Chondrocyte (in vitro differentiated cells): ENCODE results near the gene FILIP1L. TPM values are rescaled to one million over a fixed set of nuclear protein-coding genes. Genes with fewer than 3 reads are reported as not detected.
"Not testable (repeated sequence)": the region's sequence is repeated elsewhere in the genome, so short reads cannot be mapped to it uniquely, and the experiment has no call there.

Source experiments
- DNase-seq: peaks from one replicate; pipeline ENCODE4 v3.0.0; 2021; ENCODE audit warnings: mixed read lengths, low spot score
- H3K27ac Mint-ChIP-seq: one replicate; pipeline ENCODE4 v1.8.0; 2021; ENCODE audit warnings: mild to moderate bottlenecking, moderate library complexity, mixed read lengths; ENCODE audit not compliant: unreplicated experiment
- H3K27me3 Mint-ChIP-seq: 2 replicates; pipeline ENCODE4 v1.8.0; 2021; ENCODE audit warnings: low read depth, mixed read lengths
- H3K36me3 Mint-ChIP-seq: 2 replicates; pipeline ENCODE4 v1.8.0; 2021; ENCODE audit warnings: low read depth, mixed read lengths
- H3K4me1 Mint-ChIP-seq: 2 replicates; pipeline ENCODE4 v1.8.0; 2021; ENCODE audit warnings: low read depth, mild to moderate bottlenecking, mixed read lengths
- H3K4me3 Mint-ChIP-seq: one replicate; pipeline ENCODE4 v1.8.0; 2021; ENCODE audit warnings: mild to moderate bottlenecking, moderate library complexity, mixed read lengths; ENCODE audit not compliant: unreplicated experiment
- H3K9me3 Mint-ChIP-seq: 2 replicates; pipeline ENCODE4 v1.8.0; 2021; ENCODE audit warnings: low read depth, mixed read lengths
- total RNA-seq: library from RNA; stranded (reverse); gene quantifications from 3 replicates; pipeline ENCODE4 v1.2.1, GENCODE V29; 2021
- TF ChIP-seq, protein P1 (sequence below): fragments of 200-600 bp; sonication (generic); IDR thresholded peaks from 2 replicates; pipeline ENCODE4 v1.5.0; 2021; ENCODE audit warnings: antibody characterized with exemption, mild to moderate bottlenecking, moderate library complexity

Gene FILIP1L
- total RNA-seq, 1 donor from 2014 or later: 122 TPM

DNA sequence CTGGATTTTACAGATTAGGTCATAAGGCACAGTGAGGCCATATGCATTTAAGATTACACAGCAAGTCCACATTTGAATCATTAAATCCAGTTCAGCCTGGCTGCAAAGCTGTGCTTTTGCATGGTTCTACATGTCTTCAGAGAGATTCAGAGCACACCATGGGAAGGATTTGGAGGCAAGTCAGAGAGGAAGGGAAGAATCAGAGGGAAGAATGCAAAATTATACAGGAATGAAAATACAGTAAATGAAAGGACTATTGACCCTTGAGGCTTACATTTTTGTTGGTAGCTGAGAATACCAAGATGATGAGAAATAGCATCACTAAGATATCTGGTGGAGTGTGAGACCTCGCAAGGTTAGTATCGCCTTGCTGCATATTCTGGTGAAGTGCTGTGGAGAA, 13.9 kb downstream of the FILIP1L start:
- peaks cover 3% of the 10 kb centered on the region for H3K9me3 Mint-ChIP-seq
- no peak overlapping the region for H3K4me3 Mint-ChIP-seq
- no peak for DNase-seq
- peaks cover 78% of the 10 kb centered on the region for H3K4me1 Mint-ChIP-seq
- H3K27ac Mint-ChIP-seq: peak overlapping the region; percentile 9
- no peaks in the 10 kb centered on the region for H3K27me3 Mint-ChIP-seq
- peaks cover 4% of the 10 kb centered on the region for H3K36me3 Mint-ChIP-seq
- TF ChIP-seq, protein P1, sequence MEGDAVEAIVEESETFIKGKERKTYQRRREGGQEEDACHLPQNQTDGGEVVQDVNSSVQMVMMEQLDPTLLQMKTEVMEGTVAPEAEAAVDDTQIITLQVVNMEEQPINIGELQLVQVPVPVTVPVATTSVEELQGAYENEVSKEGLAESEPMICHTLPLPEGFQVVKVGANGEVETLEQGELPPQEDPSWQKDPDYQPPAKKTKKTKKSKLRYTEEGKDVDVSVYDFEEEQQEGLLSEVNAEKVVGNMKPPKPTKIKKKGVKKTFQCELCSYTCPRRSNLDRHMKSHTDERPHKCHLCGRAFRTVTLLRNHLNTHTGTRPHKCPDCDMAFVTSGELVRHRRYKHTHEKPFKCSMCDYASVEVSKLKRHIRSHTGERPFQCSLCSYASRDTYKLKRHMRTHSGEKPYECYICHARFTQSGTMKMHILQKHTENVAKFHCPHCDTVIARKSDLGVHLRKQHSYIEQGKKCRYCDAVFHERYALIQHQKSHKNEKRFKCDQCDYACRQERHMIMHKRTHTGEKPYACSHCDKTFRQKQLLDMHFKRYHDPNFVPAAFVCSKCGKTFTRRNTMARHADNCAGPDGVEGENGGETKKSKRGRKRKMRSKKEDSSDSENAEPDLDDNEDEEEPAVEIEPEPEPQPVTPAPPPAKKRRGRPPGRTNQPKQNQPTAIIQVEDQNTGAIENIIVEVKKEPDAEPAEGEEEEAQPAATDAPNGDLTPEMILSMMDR: no peak

DNA sequence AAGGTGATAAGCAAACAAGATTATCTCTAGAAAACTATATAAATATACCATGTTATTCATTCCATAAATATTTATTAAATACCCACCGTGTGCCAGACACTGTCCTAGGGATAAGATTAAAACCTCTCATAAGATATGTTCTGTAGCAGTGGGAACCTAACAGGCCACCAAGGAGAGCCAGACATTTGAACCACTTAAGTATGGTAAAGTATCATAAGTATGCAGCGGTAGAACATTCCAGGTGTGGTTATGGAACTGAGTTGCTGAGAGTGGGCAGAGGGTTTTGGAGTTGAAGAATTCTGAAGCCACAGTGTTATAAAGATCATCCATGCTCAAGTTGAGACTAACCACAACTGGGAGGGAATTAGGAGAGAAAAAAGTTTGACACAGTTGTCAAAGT, 14.7 kb downstream of the FILIP1L start:
- H3K27ac Mint-ChIP-seq: peak overlapping the region; percentile 52
- H3K27me3 Mint-ChIP-seq: no peaks in the 10 kb centered on the region
- TF ChIP-seq, protein P1: no peak
- peaks cover 3% of the 10 kb centered on the region for H3K9me3 Mint-ChIP-seq
- no peak for DNase-seq
- H3K4me3 Mint-ChIP-seq: no peak overlapping the region
- H3K4me1 Mint-ChIP-seq: peaks cover 70% of the 10 kb centered on the region
- peaks cover 4% of the 10 kb centered on the region for H3K36me3 Mint-ChIP-seq

DNA sequence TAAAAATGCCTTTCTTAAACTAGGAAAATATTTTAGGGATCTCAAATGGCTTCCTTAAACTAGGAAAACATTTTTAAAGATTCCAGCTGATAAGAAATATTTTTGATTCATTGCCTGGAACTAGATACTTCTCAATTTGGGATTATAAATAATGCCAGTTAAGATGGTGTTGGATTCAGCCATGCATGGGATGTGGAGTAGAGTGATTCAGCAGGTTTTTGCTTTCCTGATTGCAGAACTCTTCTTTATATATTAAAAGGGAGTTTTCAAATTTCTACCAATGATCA, 15.6 kb downstream of the FILIP1L start:
- Mint-ChIP-seq H3K27me3 (no peaks in the 10 kb centered on the region), H3K9me3 (peaks cover 3% of the 10 kb centered on the region), H3K36me3 (peaks cover 4% of the 10 kb centered on the region), H3K4me3 (no peak overlapping the region), H3K27ac (peak overlapping the region; percentile 68), H3K4me1 (peaks cover 67% of the 10 kb centered on the region)
- TF ChIP-seq, protein P1: no peak
- DNase-seq: no peak

DNA sequence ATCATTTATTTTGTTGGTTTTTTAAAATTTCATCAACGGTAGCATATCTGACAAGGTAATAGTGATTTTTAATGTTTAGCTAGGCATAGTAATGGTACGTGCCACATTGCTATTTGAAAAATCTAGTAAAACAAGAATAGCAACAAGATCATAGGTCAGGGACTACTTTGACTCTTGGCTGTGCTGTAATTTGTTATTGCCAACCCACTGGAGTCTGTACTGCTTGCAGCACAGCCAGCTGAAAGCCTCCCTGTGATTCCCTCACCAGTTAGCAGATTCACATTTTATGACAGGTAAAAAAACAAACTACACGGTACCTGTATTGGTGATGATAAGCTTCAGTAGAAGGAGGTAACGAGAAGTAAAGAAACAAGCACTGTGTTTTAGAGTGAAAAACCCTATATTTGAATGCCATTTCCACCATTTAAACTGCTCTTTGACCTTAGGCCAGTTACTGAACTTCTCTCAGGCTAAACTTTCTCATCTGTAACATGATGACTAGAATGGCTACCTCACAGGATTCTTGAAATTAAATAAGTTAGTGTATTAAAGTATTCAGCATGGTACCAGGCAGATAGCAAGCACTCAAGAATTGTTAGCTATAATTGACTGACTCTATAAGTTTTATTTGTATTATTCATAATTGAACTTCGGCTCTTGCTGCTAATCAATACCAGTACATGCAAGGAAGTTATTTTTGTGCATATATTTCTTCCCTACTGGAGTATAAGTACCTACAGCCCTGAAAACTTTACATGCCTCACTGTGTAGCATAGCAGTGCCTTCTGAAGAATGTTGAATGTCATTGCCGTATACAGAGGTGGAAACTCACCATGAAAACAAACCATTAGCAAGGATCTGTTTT, 16.1 kb downstream of the FILIP1L start:
- Mint-ChIP-seq H3K27ac (peak overlapping the region; percentile 68), H3K4me3 (no peak overlapping the region), H3K4me1 (peaks cover 66% of the 10 kb centered on the region), H3K36me3 (peaks cover 4% of the 10 kb centered on the region), H3K27me3 (no peaks in the 10 kb centered on the region), H3K9me3 (peaks cover 3% of the 10 kb centered on the region)
- DNase-seq: no peak
- TF ChIP-seq, protein P1: no peak

DNA sequence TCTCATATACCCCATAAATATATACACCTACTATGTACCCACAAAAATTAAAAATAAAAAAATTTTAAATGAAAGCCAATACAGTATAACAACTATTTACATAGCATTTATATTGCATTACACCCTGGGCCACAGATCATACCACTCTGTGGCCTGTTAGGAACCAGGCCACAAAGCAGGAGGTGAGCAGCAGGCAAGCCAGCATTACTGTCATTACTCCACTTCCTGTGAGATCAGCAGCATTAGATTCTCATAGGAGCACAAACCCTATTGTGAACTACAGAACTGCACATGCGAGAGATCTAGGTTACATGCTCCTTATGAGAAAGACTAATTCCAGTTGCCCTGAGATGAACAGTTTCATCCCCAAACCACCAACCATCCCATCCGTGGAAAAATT, 17.4 kb downstream of the FILIP1L start:
- H3K9me3 Mint-ChIP-seq: peaks cover 3% of the 10 kb centered on the region
- no peak overlapping the region for H3K27ac Mint-ChIP-seq
- H3K4me1 Mint-ChIP-seq: peaks cover 73% of the 10 kb centered on the region
- no peaks in the 10 kb centered on the region for H3K27me3 Mint-ChIP-seq
- H3K4me3 Mint-ChIP-seq: no peak overlapping the region
- H3K36me3 Mint-ChIP-seq: peaks cover 4% of the 10 kb centered on the region
- TF ChIP-seq, protein P1: no peak
- no peak for DNase-seq

DNA sequence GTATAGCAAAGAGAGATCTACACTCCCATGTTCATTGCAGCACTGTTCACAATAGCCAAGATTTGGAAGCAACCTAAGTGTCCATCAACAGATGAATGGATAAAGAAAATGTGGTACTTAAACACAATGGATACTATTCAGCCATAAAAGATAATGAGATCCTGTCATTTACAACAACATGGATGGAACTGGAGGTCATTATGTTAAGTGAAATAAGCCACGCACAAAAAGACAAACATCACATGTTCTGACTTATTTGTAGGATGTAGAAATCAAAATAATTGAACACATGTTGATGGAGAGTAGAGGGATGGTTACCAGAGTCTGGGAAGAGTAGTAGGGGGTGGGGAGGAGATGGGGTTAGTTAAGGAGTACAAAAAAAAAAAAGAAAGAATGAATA, 18.0 kb downstream of the FILIP1L start:
- not testable (repeated sequence) for H3K27ac Mint-ChIP-seq, DNase-seq, H3K4me3 Mint-ChIP-seq, H3K36me3 Mint-ChIP-seq, H3K27me3 Mint-ChIP-seq, H3K9me3 Mint-ChIP-seq
- peaks cover 78% of the 10 kb centered on the region for H3K4me1 Mint-ChIP-seq
